ENCODE results near the gene CMKLR1.
A peak's percentile ranks its signal among the peaks of the same experiment; 100 is the strongest.

CMKLR1 gene

GRCh38 chr12:108338915-108339657, at the start of gene CMKLR1:
TSS of gene CMKLR1 (minus strand) at chr12:108339311. CDS start at chr12:108293591, 45,720 bp downstream.
- Histone ChIP-seq H2AFZ (peak within 1 kb of the TSS; percentile 69), H3K4me2 (ENCODE audit: low read length) (no peak within 1 kb of the TSS), H3K27ac (no peak within 1 kb of the TSS), H3K27me3 (ENCODE audit: control insufficient read depth, insufficient read depth, low read length) (no peaks in the 10 kb centered on the region), H3K79me2 (no peaks in the 10 kb centered on the region), H3K9ac (no peak within 1 kb of the TSS), H3K9me3 (ENCODE audit: control insufficient read depth, low read length) (no peaks in the 10 kb centered on the region), H3K4me3 (ENCODE audit: low read depth, low read length) (no peak within 1 kb of the TSS), H3K36me3 (ENCODE audit: control insufficient read depth, insufficient read depth, low read length) (no peaks in the 10 kb centered on the region), H3K4me1 (peaks cover 12% of the 10 kb centered on the region)
- TF ChIP-seq, protein P1, sequence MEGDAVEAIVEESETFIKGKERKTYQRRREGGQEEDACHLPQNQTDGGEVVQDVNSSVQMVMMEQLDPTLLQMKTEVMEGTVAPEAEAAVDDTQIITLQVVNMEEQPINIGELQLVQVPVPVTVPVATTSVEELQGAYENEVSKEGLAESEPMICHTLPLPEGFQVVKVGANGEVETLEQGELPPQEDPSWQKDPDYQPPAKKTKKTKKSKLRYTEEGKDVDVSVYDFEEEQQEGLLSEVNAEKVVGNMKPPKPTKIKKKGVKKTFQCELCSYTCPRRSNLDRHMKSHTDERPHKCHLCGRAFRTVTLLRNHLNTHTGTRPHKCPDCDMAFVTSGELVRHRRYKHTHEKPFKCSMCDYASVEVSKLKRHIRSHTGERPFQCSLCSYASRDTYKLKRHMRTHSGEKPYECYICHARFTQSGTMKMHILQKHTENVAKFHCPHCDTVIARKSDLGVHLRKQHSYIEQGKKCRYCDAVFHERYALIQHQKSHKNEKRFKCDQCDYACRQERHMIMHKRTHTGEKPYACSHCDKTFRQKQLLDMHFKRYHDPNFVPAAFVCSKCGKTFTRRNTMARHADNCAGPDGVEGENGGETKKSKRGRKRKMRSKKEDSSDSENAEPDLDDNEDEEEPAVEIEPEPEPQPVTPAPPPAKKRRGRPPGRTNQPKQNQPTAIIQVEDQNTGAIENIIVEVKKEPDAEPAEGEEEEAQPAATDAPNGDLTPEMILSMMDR (IDR thresholded peaks at IDR 0.05) = no peak

GRCh38 chr12:108387771-108388170, 48.7 kb upstream of the CMKLR1 start:
- H2AFZ ChIP-seq = no peak overlapping the region
- no peak overlapping the region for H3K4me2 ChIP-seq (ENCODE audit: low read length)
- H3K36me3 ChIP-seq (ENCODE audit: control insufficient read depth, insufficient read depth, low read length) = no peaks in the 10 kb centered on the region
- no peaks in the 10 kb centered on the region for H3K79me2 ChIP-seq
- TF ChIP-seq, protein P1 (IDR thresholded peaks at IDR 0.05) = no peak
- no peak overlapping the region for H3K27ac ChIP-seq
- no peaks in the 10 kb centered on the region for H3K27me3 ChIP-seq (ENCODE audit: control insufficient read depth, insufficient read depth, low read length)
- H3K4me3 ChIP-seq (ENCODE audit: low read depth, low read length) = no peak overlapping the region
- H3K9me3 ChIP-seq (ENCODE audit: control insufficient read depth, low read length) = no peaks in the 10 kb centered on the region
- H3K9ac ChIP-seq = no peak overlapping the region
- no peaks in the 10 kb centered on the region for H3K4me1 ChIP-seq

DNA sequence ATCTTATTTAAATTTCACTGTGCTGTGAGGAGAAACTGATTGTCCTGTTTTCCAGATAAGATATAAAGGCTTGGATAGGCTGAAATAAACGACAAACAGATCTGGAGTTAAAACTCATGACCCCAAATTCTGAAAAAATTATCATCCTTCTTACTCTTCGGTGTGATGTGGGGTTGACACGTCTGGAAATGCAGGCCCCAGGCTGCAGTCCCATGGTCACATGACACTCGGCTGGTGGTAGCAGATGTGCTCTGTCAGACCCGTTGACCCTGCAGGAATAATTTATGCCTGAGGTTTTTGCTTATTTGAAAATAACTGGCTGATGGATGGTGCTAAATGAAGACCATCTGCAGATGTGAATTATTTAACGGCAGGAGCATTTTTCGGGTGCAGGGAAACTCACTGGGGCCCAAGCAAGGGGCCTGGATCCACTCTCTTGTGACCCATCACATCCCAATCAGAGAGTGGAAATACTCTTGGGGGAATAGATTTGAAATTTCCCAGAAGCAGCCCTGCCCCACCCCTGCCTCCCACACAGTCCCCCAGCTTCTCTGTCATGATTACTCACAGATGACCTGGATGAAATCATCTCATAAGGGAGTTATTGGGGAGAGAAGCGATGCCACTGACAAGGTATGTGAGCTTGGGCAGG, 47.7 kb upstream of the CMKLR1 start:
- no peaks in the 10 kb centered on the region for H3K79me2 ChIP-seq
- TF ChIP-seq, protein P1 (IDR thresholded peaks at IDR 0.05) = no peak
- H3K27me3 ChIP-seq (ENCODE audit: control insufficient read depth, insufficient read depth, low read length) = no peaks in the 10 kb centered on the region
- H3K36me3 ChIP-seq (ENCODE audit: control insufficient read depth, insufficient read depth, low read length) = no peaks in the 10 kb centered on the region
- no peak overlapping the region for H2AFZ ChIP-seq
- no peak overlapping the region for H3K9ac ChIP-seq
- H3K4me2 ChIP-seq (ENCODE audit: low read length) = no peak overlapping the region
- no peak overlapping the region for H3K27ac ChIP-seq
- H3K4me1 ChIP-seq = no peaks in the 10 kb centered on the region
- H3K9me3 ChIP-seq (ENCODE audit: control insufficient read depth, low read length) = no peaks in the 10 kb centered on the region
- H3K4me3 ChIP-seq (ENCODE audit: low read depth, low read length) = no peak overlapping the region

DNA sequence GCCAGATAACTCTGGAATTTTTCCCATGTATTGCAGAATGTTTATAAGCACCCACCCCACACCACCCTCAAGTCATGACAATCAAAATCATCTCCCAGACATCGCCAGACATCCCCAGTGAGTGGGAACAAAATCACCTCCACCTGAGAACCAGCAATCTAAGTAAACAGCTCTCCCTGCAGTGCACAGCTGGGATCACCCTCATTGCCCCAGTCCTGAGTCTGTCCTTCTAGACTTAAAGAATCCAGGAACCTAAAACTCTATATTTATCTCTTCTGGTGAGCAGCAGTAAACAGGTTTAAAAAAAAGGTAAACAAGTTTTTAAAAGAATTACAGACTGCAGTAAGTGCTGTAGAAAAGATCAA, 43.3 kb upstream of the CMKLR1 start:
- Histone ChIP-seq H3K79me2 (no peaks in the 10 kb centered on the region), H2AFZ (no peak overlapping the region), H3K36me3 (ENCODE audit: control insufficient read depth, insufficient read depth, low read length) (no peaks in the 10 kb centered on the region), H3K4me3 (ENCODE audit: low read depth, low read length) (no peak overlapping the region), H3K4me1 (no peaks in the 10 kb centered on the region), H3K27ac (no peak overlapping the region), H3K9me3 (ENCODE audit: control insufficient read depth, low read length) (no peaks in the 10 kb centered on the region), H3K9ac (no peak overlapping the region), H3K27me3 (ENCODE audit: control insufficient read depth, insufficient read depth, low read length) (no peaks in the 10 kb centered on the region), H3K4me2 (ENCODE audit: low read length) (no peak overlapping the region)
- TF ChIP-seq, protein P1 (IDR thresholded peaks at IDR 0.05) = peak; percentile 34

Measured in parathyroid adenoma (tissue), 2 donors.